GM21528 (cell line): Measurements from ENCODE around the gene ANAPC5.

Source experiments
- ATAC-seq: cut with Tn5 transposase; IDR thresholded peaks from one replicate; pipeline ENCODE4 v1.9.1; 2021; ENCODE audit warnings: mild to moderate bottlenecking, moderate library complexity; ENCODE audit not compliant: unreplicated experiment, low FRiP score

ANAPC5 gene

DNA sequence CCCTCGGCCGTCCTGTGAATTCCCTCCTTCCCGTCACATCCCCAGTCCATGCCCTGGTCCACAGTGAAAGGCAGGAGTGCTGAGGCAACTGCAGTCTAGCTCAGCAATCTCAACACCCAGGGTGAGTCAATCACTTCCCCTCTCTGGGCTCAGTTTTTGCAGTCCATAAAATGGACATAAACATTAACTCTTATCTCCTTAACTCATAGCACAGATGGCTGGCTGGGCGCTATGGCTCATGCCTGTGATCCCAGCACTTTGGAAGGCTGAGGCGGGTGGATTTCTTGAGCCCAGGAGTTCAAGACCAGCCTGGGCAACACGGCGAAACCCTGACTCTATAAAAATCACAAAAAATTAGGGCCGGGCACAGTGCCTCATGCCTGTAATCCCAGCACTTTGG, 88.1 kb downstream of the ANAPC5 start:
- no peak for ATAC-seq

DNA sequence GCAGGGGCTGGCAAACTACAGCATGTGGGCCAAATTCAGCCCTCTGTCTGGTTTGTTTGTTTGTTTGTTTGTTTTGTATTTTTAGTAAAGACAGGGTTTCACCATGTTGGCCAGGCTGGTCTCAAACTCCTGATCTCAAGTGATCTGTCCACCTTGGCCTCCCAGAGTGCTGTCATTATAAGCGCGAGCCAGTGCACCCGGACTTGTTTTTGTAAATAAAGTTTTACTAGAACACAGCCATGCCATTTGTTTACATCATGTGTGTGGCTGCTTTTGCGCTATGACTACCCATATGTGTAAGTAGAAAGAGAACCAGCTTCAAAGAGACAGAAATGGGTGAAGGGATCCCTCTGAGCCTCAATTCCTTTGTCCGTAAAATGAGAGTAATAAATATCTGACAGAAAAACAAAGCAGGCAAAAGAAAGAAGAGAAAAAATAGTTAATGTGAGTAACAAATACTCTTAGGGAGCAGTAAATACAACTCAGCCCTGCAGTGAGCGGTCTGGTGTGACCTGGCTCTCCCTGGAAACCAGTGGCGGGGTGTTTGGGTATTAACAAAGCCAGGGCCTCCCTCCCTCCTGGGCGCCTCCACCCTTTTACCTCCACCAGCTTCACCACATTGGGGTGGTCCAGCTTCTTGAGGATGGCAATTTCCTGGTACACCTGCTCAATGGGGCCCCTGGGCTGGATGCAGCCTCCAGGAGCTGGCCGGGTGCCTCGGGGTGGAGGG, 88.8 kb downstream of the ANAPC5 start:
- ATAC-seq, result no peak

DNA sequence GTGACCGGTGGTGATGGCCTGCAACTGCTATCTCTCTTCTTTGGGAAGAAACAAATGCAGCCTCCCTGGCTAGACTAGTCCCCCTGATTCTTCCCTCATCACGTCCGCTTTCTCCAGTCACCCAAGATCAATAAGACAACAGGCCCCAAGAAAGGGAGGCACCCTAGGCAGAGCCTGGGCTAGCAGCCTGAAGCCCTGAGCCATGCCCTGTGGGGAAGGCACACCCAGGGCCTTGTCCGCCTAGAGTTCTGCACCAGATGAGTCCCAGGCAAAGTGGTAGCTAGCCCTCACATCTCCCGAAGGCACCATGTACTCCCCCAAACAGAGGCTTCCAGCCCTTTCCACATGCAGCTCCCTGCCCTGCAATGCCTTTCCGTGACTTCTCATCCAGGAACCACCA, 90.8 kb downstream of the ANAPC5 start:
- ATAC-seq, result no peak

DNA sequence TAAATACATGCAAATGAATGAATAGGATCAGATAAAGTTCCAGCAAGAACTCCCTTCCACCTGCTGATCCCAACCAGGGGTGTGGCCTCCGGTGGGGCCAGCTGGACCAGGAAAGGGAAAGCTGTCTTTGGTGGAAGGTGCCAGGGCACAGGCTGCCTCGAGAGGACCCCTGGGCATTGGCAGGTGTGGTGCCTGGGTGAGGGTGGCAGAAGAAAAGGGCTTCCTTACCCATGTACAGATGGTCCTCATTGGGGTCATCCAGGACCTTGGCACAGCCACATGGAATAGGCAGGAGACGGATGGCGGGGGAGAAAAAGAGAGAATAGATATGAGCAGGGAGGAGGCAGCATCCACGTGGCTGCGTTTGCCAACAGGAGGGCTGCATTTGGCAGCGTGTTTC, 92.1 kb downstream of the ANAPC5 start:
- no peak for ATAC-seq

DNA sequence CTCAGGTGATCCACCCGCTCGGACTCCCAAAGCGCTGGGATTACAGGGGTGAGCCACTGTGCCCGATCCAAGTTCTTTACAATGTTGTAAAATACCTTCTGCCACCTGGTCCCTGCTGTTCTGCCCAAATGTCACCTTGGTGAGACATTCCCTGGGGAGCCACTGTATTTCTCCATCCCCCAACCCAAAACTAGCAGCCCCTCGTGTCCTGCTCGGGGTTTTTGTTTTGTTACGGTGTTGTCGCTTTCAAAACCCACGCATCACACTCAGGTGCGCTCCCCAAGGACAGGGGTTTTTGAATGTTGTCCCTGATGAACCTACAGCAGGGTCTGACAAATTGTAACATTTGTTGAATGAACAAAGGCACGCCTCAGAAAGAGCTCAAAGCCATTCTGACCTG, 93.1 kb downstream of the ANAPC5 start:
- no peak for ATAC-seq
